ENCODE results near the gene IQGAP2.
A peak's percentile ranks its signal among the peaks of the same experiment; 100 is the strongest.

The IQGAP2 gene

DNA sequence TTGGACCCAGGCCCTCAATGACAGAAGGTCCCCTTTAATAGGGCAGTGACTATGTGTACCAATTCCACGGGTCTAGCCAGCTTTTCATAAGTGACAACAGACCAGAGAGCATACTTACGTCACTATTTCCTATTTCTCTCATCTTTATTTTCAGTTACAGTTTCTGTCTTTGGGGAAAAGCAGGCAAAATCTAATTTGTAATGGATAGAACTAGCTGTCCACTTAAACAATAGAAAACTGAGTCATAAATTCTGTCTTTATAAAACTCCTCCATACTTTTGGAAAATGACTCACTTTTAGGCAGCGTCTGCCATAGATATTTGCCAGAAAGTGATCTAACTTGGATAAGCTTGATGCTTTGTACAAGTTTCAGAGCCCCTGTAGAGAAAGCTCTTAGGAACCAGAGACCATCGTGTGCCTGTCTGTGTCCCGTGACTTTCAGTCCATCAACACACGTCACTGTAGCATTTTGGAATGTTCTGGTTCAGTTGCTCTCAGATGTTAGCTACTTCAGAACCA, 118.2 kb downstream of the IQGAP2 start:
- no peak for TF ChIP-seq POLR2A (IDR thresholded peaks at IDR 0.05; ENCODE audit: low read length)
- no peak for TF ChIP-seq GATA1 (IDR thresholded peaks at IDR 0.05; ENCODE audit: low read depth, low read length)
- no peak for DNase-seq

GRCh38 chr5:76522103-76522935, 119.2 kb downstream of the IQGAP2 start:
- no peak for DNase-seq
- TF ChIP-seq POLR2A (IDR thresholded peaks at IDR 0.05; ENCODE audit: low read length) (no peak), GATA1 (IDR thresholded peaks at IDR 0.05; ENCODE audit: low read depth, low read length) (no peak)

- TF ChIP-seq GATA1 (IDR thresholded peaks at IDR 0.05; ENCODE audit: low read depth, low read length) (no peak), POLR2A (IDR thresholded peaks at IDR 0.05; ENCODE audit: low read length) (no peak)
- DNase-seq, result no peak
These were observed 121.2 kb downstream of the IQGAP2 start for GRCh38 chr5:76524101-76524835.

DNA sequence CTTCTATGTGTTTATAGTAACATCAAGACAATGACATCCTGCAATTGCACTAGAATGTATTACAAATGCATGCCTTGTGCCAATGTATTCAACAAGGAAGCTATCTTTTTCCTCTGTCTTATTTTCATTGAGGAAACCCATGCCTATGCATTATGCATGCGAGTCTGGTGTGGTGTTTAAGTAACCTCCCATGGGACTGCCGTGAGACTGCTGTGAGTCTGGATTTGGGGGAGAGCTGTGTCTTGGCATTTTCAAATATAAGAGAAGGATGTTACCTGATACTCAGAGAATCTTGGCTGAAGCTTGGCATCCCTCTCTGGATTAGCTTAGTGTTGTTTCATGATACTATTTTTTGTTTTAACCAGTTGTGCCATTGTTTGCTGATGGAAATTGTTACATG, 121.8 kb downstream of the IQGAP2 start:
- TF ChIP-seq POLR2A (IDR thresholded peaks at IDR 0.05; ENCODE audit: low read length) (no peak), GATA1 (IDR thresholded peaks at IDR 0.05; ENCODE audit: low read depth, low read length) (no peak)
- no peak for DNase-seq

DNA sequence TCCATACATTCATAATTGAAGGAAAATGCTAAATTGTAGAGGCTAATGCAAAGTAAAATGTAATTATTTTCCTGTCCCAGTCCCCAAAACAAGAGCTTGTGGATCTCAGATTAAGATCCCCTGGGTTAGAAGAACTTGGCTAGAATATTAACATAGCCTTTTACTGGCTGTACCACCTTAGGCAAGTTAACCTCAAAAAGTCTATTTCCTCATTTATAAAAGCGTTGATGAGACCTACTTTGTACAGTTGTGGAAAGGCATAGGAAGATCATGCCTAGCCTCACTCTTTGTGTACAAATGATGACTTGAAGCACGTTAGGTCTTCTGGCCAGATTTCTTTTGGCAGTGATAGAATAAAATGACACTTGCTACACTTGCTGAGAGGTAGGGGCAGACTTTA, 122.9 kb downstream of the IQGAP2 start:
- no peak for TF ChIP-seq GATA1 (IDR thresholded peaks at IDR 0.05; ENCODE audit: low read depth, low read length)
- no peak for TF ChIP-seq POLR2A (IDR thresholded peaks at IDR 0.05; ENCODE audit: low read length)
- no peak for DNase-seq

GRCh38 chr5:76526950-76527583, 124.0 kb downstream of the IQGAP2 start:
- DNase-seq, result peak in 1 of 2 experiments; percentile 43

DNA sequence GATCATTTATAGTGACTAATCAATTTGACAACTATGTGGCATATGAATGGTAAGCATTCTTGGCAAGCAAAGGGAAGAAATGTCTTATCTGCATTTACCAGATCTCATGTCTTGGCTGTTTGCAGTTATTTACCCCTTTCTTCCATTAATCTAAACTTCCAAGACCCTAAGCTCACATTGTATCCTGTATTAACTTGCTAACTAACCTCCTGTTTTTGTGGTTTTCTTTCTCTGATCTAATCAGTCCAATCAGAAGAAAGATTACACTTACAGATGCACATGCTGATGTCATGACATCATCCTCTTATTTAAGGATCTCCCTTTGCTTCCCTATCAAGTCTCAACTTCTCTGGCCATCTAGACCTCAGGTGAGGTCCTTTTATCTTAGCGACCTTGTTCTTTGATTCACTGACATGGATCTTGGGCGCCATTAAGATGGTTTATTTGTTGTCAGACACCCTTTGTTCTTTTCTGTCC, 124.6 kb downstream of the IQGAP2 start:
- TF ChIP-seq POLR2A (IDR thresholded peaks at IDR 0.05; ENCODE audit: low read length), result peak; percentile 26
- TF ChIP-seq GATA1 (IDR thresholded peaks at IDR 0.05; ENCODE audit: low read depth, low read length), result no peak
- DNase-seq, result peak; percentile 80 to 92

More at GRCh38 chr5:76526950-76527583, 124.0 kb downstream of the IQGAP2 start:
- no peak for TF ChIP-seq GATA1 (IDR thresholded peaks at IDR 0.05; ENCODE audit: low read depth, low read length)
- TF ChIP-seq POLR2A (IDR thresholded peaks at IDR 0.05; ENCODE audit: low read length), result no peak

DNA sequence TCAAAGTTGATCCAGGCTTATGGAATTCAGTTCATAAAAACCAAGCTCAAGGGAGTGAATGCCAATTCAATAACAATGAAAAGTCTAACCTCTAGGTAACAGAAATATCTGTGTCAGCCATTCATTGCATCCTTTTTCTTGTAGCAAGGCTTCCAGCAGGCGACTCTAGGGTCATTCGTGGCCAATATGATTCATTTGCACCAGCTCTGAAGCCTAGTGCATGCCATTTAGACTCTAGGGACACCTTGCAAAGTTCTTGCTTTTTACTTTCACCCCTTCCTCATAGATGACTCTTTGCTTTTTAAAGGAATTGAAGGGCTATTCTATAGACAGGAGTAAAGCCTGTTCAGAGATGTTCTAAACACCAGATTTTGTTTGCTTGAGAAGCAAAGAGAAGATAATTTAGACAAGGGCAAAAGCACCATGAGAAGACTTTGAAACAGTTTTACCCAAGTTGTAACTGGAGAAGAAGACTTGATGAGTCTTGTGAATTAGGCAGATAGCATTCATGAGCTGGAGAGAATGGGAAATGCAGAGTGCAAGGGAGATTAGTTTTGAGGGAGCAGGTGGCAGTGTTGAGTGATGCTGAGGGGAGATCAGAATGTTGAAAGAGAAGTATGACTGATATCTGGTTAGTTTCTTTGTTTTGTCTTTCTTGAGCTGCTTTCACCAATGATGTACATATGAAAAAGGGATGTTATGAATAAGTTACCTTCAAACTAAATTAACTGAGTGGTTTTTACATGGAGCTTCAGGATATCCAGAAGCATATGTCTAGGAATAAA, 125.7 kb downstream of the IQGAP2 start:
- DNase-seq, result peak; percentile 36 to 50
- no peak for TF ChIP-seq GATA1 (IDR thresholded peaks at IDR 0.05; ENCODE audit: low read depth, low read length)
- TF ChIP-seq POLR2A (IDR thresholded peaks at IDR 0.05; ENCODE audit: low read length), result peak; percentile 12

GRCh38 chr5:76529464-76530344, 126.6 kb downstream of the IQGAP2 start:
- TF ChIP-seq POLR2A (IDR thresholded peaks at IDR 0.05; ENCODE audit: low read length) (no peak), GATA1 (IDR thresholded peaks at IDR 0.05; ENCODE audit: low read depth, low read length) (no peak)
- DNase-seq, result peak; percentile 44 to 80

DNA sequence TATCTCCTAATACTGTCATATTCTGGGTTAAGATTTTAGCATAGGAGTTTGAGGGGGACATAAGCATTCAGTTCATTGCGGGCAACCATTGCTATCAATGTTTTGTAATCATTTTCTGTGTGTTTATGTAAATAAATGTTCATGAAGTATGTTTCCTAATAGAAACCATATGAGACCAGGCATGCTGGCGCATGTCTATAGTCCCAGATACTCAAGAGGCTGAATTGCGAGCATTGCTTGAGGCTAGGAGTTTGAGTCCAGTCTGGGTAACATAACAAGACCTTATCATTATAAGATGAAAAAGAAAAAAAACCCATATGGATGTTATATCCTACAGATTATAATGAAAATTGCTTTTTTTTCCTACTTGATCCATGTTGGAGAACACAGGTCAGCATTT, 129.0 kb downstream of the IQGAP2 start:
- no peak for TF ChIP-seq POLR2A (IDR thresholded peaks at IDR 0.05; ENCODE audit: low read length)
- TF ChIP-seq GATA1 (IDR thresholded peaks at IDR 0.05; ENCODE audit: low read depth, low read length), result no peak
- DNase-seq, result no peak

DNA sequence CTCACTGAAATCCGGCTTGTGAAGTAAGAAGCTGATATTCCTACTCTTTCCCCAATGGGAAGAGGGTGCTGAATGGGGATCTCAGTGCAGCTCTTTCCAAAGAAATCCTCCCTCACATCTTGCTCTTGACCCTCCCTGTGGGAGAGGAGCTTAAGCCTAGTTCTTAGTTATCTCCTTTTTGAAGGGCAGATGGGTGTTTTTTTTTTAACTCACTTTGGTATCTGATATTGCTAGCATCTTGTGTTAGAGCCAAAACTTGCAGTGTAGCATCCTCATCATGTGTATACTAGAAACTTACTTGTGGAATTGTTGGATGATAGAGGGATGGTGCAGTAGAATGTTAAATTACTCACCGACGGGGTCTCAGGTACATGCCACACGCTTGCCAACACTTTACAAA, 129.9 kb downstream of the IQGAP2 start:
- TF ChIP-seq GATA1 (IDR thresholded peaks at IDR 0.05; ENCODE audit: low read depth, low read length), result no peak
- no peak for TF ChIP-seq POLR2A (IDR thresholded peaks at IDR 0.05; ENCODE audit: low read length)
- DNase-seq, result peak; percentile 56 to 73

- no peak for TF ChIP-seq POLR2A (IDR thresholded peaks at IDR 0.05; ENCODE audit: low read length)
- TF ChIP-seq GATA1 (IDR thresholded peaks at IDR 0.05; ENCODE audit: low read depth, low read length), result no peak
- DNase-seq, result no peak
These were observed 132.5 kb downstream of the IQGAP2 start for GRCh38 chr5:76535577-76535976.

All from erythroblast (primary cell).